Type B pancreatic cell (in vitro differentiated cells): ENCODE measurements around the gene ZNF468. TPM values are rescaled to one million over a fixed set of nuclear protein-coding genes. Genes with fewer than 3 reads are reported as not detected.
A peak's percentile ranks its signal among the peaks of the same experiment; 100 is the strongest.
"Not testable (repeated sequence)": the region's sequence is repeated elsewhere in the genome, so short reads cannot be mapped to it uniquely, and the experiment has no call there.

ENCODE experiments used
- DNase-seq: peaks from one replicate; pipeline ENCODE4 v3.0.0; 2021; ENCODE audit warnings: mixed read lengths; ENCODE audit not compliant: unreplicated experiment; ENCODE audit errors: extremely low spot score
- H3K27ac Mint-ChIP-seq: 2 replicates; pipeline ENCODE4 v1.8.0; 2021; ENCODE audit warnings: mild to moderate bottlenecking, mixed read lengths
- H3K27me3 Mint-ChIP-seq: 2 replicates; pipeline ENCODE4 v1.8.0; 2021; ENCODE audit warnings: mixed read lengths
- H3K36me3 Mint-ChIP-seq: 2 replicates; pipeline ENCODE4 v1.8.0; 2021; ENCODE audit warnings: mixed read lengths
- H3K4me1 Mint-ChIP-seq: one replicate; pipeline ENCODE4 v1.8.0; 2021; ENCODE audit warnings: mixed read lengths; ENCODE audit not compliant: unreplicated experiment
- H3K4me3 Mint-ChIP-seq: 2 replicates; pipeline ENCODE4 v1.8.0; 2021; ENCODE audit warnings: mild to moderate bottlenecking, mixed read lengths
- H3K9me3 Mint-ChIP-seq: 2 replicates; pipeline ENCODE4 v1.8.0; 2021; ENCODE audit warnings: mixed read lengths
- total RNA-seq: library from RNA; stranded (reverse); gene quantifications from 2 replicates; pipeline ENCODE4 v1.2.1, GENCODE V29; 2021; ENCODE audit warnings: low replicate concordance
- TF ChIP-seq, protein P1 (sequence below): fragments of 200-600 bp; sonication (generic); conservative IDR thresholded peaks from 2 replicates; pipeline ENCODE4 v1.5.0; 2021; ENCODE audit warnings: antibody characterized with exemption, mild to moderate bottlenecking

ZNF468 gene
- total RNA-seq, 1 donor from 2014 or later: 32.4 TPM

DNA sequence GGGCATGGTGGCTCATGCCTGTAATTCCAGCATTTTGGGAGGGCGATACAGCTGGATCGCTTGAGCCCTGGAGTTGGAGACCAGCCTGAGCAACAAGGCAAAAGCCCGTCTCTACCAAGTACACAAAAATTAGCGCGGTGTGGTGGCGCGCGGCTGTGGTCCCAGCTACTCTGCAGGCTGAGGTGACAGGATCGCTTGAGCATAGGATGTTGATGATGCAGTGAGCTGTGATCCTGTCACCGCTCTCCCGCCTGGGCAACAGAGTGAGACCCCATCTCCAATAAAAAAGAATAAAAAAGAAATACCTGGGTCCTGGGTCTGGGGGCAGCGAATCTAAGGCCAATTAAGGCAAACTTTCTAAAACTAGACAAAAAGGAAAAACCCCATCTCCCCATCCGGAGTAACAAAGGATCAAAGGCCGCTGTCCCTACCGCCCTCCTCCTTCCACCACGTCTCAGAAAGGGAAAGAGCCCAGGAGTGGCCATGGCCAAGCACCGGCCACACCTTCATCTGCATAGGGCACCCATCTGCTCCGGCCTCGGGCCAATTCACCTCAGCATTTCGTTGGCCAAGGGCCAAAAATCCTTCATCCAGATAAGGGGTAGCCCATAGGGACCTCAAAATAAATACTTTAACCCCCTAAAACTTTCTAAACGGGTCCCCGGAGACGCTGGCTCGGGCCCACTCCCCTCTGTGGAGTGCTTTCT, 39.2 kb upstream of the ZNF468 start:
- H3K4me1 Mint-ChIP-seq: peaks cover 23% of the 10 kb centered on the region
- DNase-seq: no peak
- H3K4me3 Mint-ChIP-seq: peak overlapping the region; percentile 95
- no peaks in the 10 kb centered on the region for H3K27me3 Mint-ChIP-seq
- H3K36me3 Mint-ChIP-seq: peaks cover 16% of the 10 kb centered on the region
- H3K9me3 Mint-ChIP-seq: peaks cover 5% of the 10 kb centered on the region
- H3K27ac Mint-ChIP-seq: peak overlapping the region; percentile 98
- TF ChIP-seq, protein P1, sequence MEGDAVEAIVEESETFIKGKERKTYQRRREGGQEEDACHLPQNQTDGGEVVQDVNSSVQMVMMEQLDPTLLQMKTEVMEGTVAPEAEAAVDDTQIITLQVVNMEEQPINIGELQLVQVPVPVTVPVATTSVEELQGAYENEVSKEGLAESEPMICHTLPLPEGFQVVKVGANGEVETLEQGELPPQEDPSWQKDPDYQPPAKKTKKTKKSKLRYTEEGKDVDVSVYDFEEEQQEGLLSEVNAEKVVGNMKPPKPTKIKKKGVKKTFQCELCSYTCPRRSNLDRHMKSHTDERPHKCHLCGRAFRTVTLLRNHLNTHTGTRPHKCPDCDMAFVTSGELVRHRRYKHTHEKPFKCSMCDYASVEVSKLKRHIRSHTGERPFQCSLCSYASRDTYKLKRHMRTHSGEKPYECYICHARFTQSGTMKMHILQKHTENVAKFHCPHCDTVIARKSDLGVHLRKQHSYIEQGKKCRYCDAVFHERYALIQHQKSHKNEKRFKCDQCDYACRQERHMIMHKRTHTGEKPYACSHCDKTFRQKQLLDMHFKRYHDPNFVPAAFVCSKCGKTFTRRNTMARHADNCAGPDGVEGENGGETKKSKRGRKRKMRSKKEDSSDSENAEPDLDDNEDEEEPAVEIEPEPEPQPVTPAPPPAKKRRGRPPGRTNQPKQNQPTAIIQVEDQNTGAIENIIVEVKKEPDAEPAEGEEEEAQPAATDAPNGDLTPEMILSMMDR: no peak

DNA sequence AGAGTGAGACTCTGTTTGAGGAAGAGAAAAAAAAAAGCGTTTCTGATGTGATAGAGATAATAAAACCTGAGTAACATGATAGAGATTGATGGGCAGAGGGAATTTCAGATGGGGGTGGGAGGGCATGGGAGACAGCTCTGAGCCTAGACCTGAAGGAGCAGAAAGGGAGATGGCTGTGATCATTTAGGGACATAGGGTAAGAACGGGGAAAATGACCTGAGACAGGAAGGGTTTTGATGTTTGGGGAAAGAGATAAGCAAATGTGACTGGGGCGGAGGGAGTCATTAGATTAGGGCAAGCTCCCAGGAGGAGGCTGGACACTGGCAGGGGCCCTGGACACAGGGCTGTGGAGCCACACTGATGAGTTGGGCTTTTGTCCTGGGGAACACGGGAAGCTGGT, 33.9 kb upstream of the ZNF468 start:
- no peaks in the 10 kb centered on the region for H3K27me3 Mint-ChIP-seq
- H3K27ac Mint-ChIP-seq: peak overlapping the region; percentile 47
- H3K4me3 Mint-ChIP-seq: no peak overlapping the region
- no peaks in the 10 kb centered on the region for H3K9me3 Mint-ChIP-seq
- DNase-seq: no peak
- peaks cover 48% of the 10 kb centered on the region for H3K36me3 Mint-ChIP-seq
- peaks cover 5% of the 10 kb centered on the region for H3K4me1 Mint-ChIP-seq
- TF ChIP-seq, protein P1: no peak

DNA sequence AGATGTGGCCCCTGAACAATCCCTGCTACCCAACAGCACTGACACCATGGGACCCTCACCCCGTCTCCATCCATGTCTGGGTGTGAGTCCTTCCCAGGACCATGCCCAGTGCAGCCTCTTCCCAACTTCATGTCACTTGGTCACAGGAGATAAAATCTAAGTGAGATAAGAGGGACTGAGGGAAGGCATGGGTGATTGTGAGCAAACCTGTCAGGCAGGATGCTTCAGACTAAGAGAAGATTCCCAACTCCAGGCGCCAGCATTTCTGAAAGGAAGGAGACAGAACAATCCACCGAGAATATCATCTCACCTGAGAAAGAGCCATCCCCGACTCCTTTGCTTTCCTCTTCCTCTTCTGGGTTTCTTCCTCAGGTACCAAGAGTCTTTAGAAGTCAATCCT, 32.5 kb upstream of the ZNF468 start:
- Mint-ChIP-seq H3K27me3 (no peaks in the 10 kb centered on the region), H3K4me3 (no peak overlapping the region), H3K27ac (peak overlapping the region; percentile 44), H3K9me3 (no peaks in the 10 kb centered on the region), H3K4me1 (peaks cover 3% of the 10 kb centered on the region), H3K36me3 (peaks cover 52% of the 10 kb centered on the region)
- DNase-seq: no peak
- TF ChIP-seq, protein P1: no peak

DNA sequence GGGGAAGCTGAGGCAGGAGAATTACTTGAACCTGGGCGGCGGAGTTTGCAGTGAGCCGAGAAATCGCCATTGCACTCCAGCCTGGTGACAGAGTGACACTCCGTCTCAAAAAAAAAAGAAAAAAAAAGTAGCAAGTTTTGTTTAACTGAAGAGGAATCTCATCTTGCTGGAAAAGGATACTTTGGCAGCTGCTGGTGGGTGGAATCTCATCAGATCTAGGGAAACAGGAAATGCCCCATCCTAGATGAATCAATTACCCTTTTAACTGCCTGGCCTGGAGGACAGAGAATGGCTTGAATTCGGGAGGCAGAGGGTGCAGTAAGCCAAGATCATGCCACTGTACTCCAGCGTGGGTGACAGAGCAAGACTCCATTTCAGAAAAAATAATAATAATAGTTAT, 31.7 kb upstream of the ZNF468 start:
- peaks cover 56% of the 10 kb centered on the region for H3K36me3 Mint-ChIP-seq
- H3K4me1 Mint-ChIP-seq: no peaks in the 10 kb centered on the region
- TF ChIP-seq, protein P1: no peak
- H3K27ac Mint-ChIP-seq: no peak overlapping the region
- no peaks in the 10 kb centered on the region for H3K9me3 Mint-ChIP-seq
- no peaks in the 10 kb centered on the region for H3K27me3 Mint-ChIP-seq
- no peak for DNase-seq
- H3K4me3 Mint-ChIP-seq: no peak overlapping the region

DNA sequence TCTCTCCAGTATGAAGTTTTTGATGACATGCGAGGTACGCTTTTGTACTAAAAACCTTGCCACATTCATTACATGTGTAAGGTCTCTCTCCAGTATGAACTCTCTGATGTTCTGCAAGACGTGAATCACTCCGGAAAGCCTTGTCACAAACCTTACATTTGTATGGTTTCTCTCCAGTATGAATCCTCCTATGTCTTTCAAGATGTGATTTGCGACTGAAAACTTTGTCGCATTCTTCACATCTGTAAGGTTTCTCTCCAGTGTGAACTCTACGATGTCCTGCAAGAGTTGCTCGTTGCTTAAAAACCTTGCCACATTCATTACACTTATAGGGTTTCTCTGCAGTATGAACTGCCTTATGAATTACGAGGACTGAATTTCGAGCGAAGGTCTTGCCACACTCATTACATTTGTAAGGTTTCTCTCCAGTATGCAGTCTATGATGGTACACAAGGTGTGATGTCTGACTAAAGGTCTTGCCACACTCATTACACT, 23.5 kb upstream of the ZNF468 start:
- DNase-seq: no peak
- TF ChIP-seq, protein P1: no peak
- Mint-ChIP-seq H3K36me3 (peaks cover 70% of the 10 kb centered on the region), H3K4me1 (no peaks in the 10 kb centered on the region), H3K4me3 (no peak overlapping the region), H3K9me3 (peaks cover 19% of the 10 kb centered on the region), H3K27me3 (no peaks in the 10 kb centered on the region), H3K27ac (no peak overlapping the region)

DNA sequence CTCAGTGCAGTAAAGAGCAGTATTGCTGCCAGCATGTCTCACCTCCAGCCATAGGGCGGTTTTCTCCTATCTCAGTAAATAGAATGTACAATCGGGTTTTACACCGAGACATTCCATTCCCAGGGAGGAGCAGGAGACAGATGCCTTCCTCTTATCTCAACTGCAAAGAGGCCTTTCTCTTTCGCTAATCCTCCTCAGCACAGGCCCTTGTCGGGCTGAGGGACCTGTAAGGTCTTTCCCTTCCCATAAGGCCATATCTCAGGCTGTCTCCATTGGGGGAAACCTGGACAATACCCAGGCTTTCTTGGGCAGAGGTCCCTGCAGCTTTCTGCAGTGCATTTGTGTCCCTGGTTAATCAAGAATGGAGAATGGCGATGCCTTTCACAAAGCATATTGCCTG, 15.6 kb upstream of the ZNF468 start:
- H3K4me1 Mint-ChIP-seq, H3K9me3 Mint-ChIP-seq, H3K27me3 Mint-ChIP-seq, DNase-seq, H3K4me3 Mint-ChIP-seq: not testable (repeated sequence)
- Mint-ChIP-seq H3K27ac (peak overlapping the region; percentile 12), H3K36me3 (peaks cover 21% of the 10 kb centered on the region)
